SJSA1 (cell line): ENCODE results near the gene ATF5. TPM values are rescaled to one million over a fixed set of nuclear protein-coding genes. Genes with fewer than 3 reads are reported as not detected.
"Not testable (repeated sequence)": the region's sequence is repeated elsewhere in the genome, so short reads cannot be mapped to it uniquely, and the experiment has no call there.

ENCODE experiments used
- DNase-seq, 2 experiments: peaks; one replicate each; pipeline ENCODE4 v3.0.0-alpha.2; 2015 to 2020; ENCODE audit warnings: low spot score in 2 of 2, low read depth in 1 of 2
- H3K27ac ChIP-seq: fragments of 250-450 bp; sonication (Bioruptor Pico); 2 replicates; pipeline ENCODE4 v1.5.1; 2020; ENCODE audit warnings: mild to moderate bottlenecking, moderate library complexity
- H3K27me3 ChIP-seq: fragments of 250-450 bp; sonication (Bioruptor Pico); replicated peaks from 2 replicates; pipeline ENCODE4 v1.5.1; 2020; ENCODE audit warnings: mild to moderate bottlenecking, moderate library complexity
- H3K36me3 ChIP-seq: fragments of 250-450 bp; sonication (Bioruptor Pico); 2 replicates; pipeline ENCODE4 v1.5.1; 2020; ENCODE audit warnings: mild to moderate bottlenecking
- H3K4me1 ChIP-seq: fragments of 250-450 bp; sonication (Bioruptor Pico); replicated peaks from 2 replicates; pipeline ENCODE4 v1.6.1; 2021; ENCODE audit warnings: mild to moderate bottlenecking
- H3K4me3 ChIP-seq: fragments of 250-450 bp; sonication (Bioruptor Pico); 2 replicates; pipeline ENCODE4 v1.5.1; 2020; ENCODE audit warnings: mild to moderate bottlenecking
- H3K9me3 ChIP-seq: fragments of 250-450 bp; sonication (Bioruptor Pico); replicated peaks from 2 replicates; pipeline ENCODE4 v1.5.1; 2020; ENCODE audit warnings: mild to moderate bottlenecking
- total RNA-seq: library from RNA; depleted of rRNA; stranded (reverse); fragments of >200 nt; shearing (Covaris generic); gene quantifications from 2 replicates; pipeline ENCODE4 v1.2.3, GENCODE V29; 2014

The ATF5 gene
- total RNA-seq, 1 experiment from 2014 or later: 14.8 TPM

- no peak overlapping the region for H3K27ac ChIP-seq
- H3K27me3 ChIP-seq: no peaks in the 10 kb centered on the region
- H3K36me3 ChIP-seq: peaks cover 96% of the 10 kb centered on the region
- H3K4me3 ChIP-seq: no peak overlapping the region
- no peak for DNase-seq
- no peaks in the 10 kb centered on the region for H3K9me3 ChIP-seq
- peaks cover 10% of the 10 kb centered on the region for H3K4me1 ChIP-seq
Measured at GRCh38 chr19:49923055-49924003, 5.7 kb upstream of the ATF5 start.

GRCh38 chr19:49924004-49924880, 4.8 kb upstream of the ATF5 start:
- Histone ChIP-seq H3K36me3 (peaks cover 93% of the 10 kb centered on the region), H3K4me3 (no peak overlapping the region), H3K27me3 (no peaks in the 10 kb centered on the region), H3K9me3 (no peaks in the 10 kb centered on the region), H3K4me1 (peaks cover 10% of the 10 kb centered on the region), H3K27ac (no peak overlapping the region)
- no peak for DNase-seq

DNA sequence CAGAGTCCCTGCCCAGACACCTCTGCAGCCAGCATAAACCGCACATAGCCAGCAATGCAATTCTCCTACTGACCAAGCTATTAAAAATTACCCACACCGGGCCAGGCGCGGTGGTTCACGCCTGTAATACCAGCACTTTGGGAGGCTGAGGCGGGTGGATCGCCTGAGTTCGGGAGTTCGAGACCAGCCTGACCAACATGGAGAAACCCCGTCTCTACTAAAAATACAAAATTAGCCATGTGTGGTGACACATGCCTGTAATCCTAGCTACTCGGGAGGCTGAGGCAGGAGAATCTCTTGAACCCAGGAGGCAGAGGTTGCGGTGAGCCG, 4.2 kb upstream of the ATF5 start:
- H3K27ac ChIP-seq, H3K9me3 ChIP-seq, H3K4me3 ChIP-seq, H3K27me3 ChIP-seq, DNase-seq: not testable (repeated sequence)
- Histone ChIP-seq H3K4me1 (peaks cover 12% of the 10 kb centered on the region), H3K36me3 (peaks cover 88% of the 10 kb centered on the region)

- no peak for DNase-seq
- no peaks in the 10 kb centered on the region for H3K27me3 ChIP-seq
- H3K36me3 ChIP-seq: peaks cover 83% of the 10 kb centered on the region
- no peak overlapping the region for H3K27ac ChIP-seq
- H3K4me3 ChIP-seq: no peak overlapping the region
- H3K4me1 ChIP-seq: peaks cover 12% of the 10 kb centered on the region
- H3K9me3 ChIP-seq: no peaks in the 10 kb centered on the region
Measured at GRCh38 chr19:49925486-49925885, 3.5 kb upstream of the ATF5 start.

DNA sequence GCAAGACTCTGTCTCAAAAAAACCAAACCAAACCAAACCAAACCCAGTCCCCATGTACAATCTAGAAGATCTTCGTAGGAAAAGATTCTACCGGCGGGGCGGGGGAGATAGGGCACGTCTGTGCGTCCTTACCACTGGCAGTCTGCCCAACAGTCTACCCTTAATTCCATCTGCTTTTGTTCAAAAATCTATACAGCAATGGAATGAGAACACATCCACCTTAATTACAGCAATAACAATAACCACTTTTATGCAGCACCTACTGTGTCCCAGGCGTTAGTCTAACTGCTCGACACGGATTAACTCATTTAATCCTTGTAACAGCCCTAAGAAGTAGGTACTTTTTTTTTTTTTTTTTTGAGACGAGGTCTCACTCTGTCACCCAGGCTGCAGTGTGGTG, 2.5 kb upstream of the ATF5 start:
- Histone ChIP-seq H3K36me3 (peaks cover 83% of the 10 kb centered on the region), H3K9me3 (no peaks in the 10 kb centered on the region), H3K4me1 (peaks cover 12% of the 10 kb centered on the region), H3K27me3 (no peaks in the 10 kb centered on the region), H3K27ac (no peak overlapping the region), H3K4me3 (no peak overlapping the region)
- no peak for DNase-seq

- no peak for DNase-seq
- H3K36me3 ChIP-seq: peaks cover 79% of the 10 kb centered on the region
- no peaks in the 10 kb centered on the region for H3K27me3 ChIP-seq
- H3K4me1 ChIP-seq: peaks cover 12% of the 10 kb centered on the region
- H3K9me3 ChIP-seq: no peaks in the 10 kb centered on the region
- H3K27ac ChIP-seq: no peak overlapping the region
- peak overlapping the region; percentile 79 for H3K4me3 ChIP-seq
Measured at GRCh38 chr19:49927526-49928264, 1.3 kb upstream of the ATF5 start.

- Histone ChIP-seq H3K4me3 (peak overlapping the region; percentile 79), H3K27ac (peak overlapping the region; percentile 97), H3K36me3 (peaks cover 57% of the 10 kb centered on the region), H3K9me3 (no peaks in the 10 kb centered on the region), H3K4me1 (peaks cover 12% of the 10 kb centered on the region), H3K27me3 (no peaks in the 10 kb centered on the region)
- peak; percentile 97 to 98 for DNase-seq
Measured at GRCh38 chr19:49929611-49930482, 842 bp downstream of the ATF5 start.

- Histone ChIP-seq H3K4me3 (no peak overlapping the region), H3K27me3 (no peaks in the 10 kb centered on the region), H3K36me3 (peaks cover 50% of the 10 kb centered on the region), H3K27ac (no peak overlapping the region), H3K4me1 (peaks cover 12% of the 10 kb centered on the region), H3K9me3 (no peaks in the 10 kb centered on the region)
- no peak for DNase-seq
Measured at GRCh38 chr19:49930483-49931011, 1.5 kb downstream of the ATF5 start.

GRCh38 chr19:49931293-49932040, 2.5 kb downstream of the ATF5 start:
- Histone ChIP-seq H3K27ac (no peak overlapping the region), H3K4me1 (peaks cover 12% of the 10 kb centered on the region), H3K9me3 (no peaks in the 10 kb centered on the region), H3K27me3 (no peaks in the 10 kb centered on the region), H3K36me3 (peaks cover 41% of the 10 kb centered on the region), H3K4me3 (no peak overlapping the region)
- no peak for DNase-seq

- no peak for DNase-seq
- Histone ChIP-seq H3K27ac (no peak overlapping the region), H3K4me3 (no peak overlapping the region), H3K27me3 (no peaks in the 10 kb centered on the region), H3K9me3 (no peaks in the 10 kb centered on the region), H3K36me3 (peaks cover 36% of the 10 kb centered on the region), H3K4me1 (peaks cover 12% of the 10 kb centered on the region)
Measured at GRCh38 chr19:49932041-49932451, 3.0 kb downstream of the ATF5 start.

DNA sequence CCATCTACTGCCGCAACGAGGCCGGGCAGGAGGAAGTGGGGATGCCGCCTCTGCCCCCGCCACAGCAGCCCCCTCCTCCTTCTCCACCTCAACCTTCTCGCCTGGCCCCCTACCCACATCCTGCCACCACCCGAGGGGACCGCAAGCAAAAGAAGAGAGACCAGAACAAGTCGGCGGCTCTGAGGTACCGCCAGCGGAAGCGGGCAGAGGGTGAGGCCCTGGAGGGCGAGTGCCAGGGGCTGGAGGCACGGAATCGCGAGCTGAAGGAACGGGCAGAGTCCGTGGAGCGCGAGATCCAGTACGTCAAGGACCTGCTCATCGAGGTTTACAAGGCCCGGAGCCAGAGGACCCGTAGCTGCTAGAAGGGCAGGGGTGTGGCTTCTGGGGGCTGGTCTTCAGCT, 3.7 kb downstream of the ATF5 start:
- H3K9me3 ChIP-seq: no peaks in the 10 kb centered on the region
- H3K27ac ChIP-seq: no peak overlapping the region
- no peak for DNase-seq
- peaks cover 29% of the 10 kb centered on the region for H3K36me3 ChIP-seq
- peaks cover 8% of the 10 kb centered on the region for H3K4me1 ChIP-seq
- H3K4me3 ChIP-seq: no peak overlapping the region
- no peaks in the 10 kb centered on the region for H3K27me3 ChIP-seq

DNA sequence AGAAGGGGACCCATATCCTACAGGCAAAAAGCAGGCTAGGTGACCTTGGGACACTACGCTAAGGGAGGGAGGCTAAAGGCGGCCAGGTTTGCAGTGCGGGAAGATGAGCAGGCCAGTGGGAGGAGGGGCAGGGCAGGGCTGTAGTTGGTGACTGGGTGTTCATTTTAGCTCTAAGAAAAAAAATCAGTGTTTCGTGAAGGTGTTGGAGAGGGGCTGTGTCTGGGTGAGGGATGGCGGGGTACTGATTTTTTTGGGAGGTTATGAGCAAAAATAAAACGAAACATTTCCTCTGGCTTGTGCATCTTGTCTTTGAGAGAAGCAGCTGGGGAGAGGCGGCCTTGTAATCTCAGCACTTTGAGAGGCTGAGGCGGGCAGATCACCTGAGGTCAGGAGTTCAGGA, 4.6 kb downstream of the ATF5 start:
- H3K27me3 ChIP-seq: no peaks in the 10 kb centered on the region
- H3K9me3 ChIP-seq: no peaks in the 10 kb centered on the region
- no peak overlapping the region for H3K4me3 ChIP-seq
- peaks cover 6% of the 10 kb centered on the region; the same call in 1 of the 2 replicates for H3K4me1 ChIP-seq
- no peak overlapping the region for H3K27ac ChIP-seq
- DNase-seq: no peak
- peaks cover 22% of the 10 kb centered on the region for H3K36me3 ChIP-seq
